A549 (cell line): ENCODE results near the gene MAGEE1.

Experiments used
- CTCF ChIP-seq: fragments of >200 bp; sonication (Bioruptor Twin); formaldehyde crosslinking; IDR thresholded peaks from 3 replicates; pipeline ENCODE4 v1.5.1; 2016
- HDAC2 ChIP-seq: fragments of 200-600 bp; sonication (generic); IDR thresholded peaks from 2 replicates; pipeline ENCODE4 v1.6.1; 2016
- JUNB ChIP-seq: fragments of >200 bp; sonication (Bioruptor Twin); formaldehyde crosslinking; IDR thresholded peaks from 2 replicates; pipeline ENCODE4 v1.6.1; 2016
- MYC ChIP-seq: IDR thresholded peaks from 2 replicates; pipeline ENCODE4 v1.6.1; 2012; ENCODE audit warnings: mild to moderate bottlenecking, inconsistent platforms, low read length, improper control_type of control experiment, borderline replicate concordance
- NFE2L2 ChIP-seq: fragments of 150-350 bp; conservative IDR thresholded peaks from 2 replicates; pipeline ENCODE4 v1.6.1; 2014; ENCODE audit warnings: low read length
- POLR2A ChIP-seq: IDR thresholded peaks from 2 replicates; pipeline ENCODE4 v1.6.1; 2012; ENCODE audit warnings: mild to moderate bottlenecking, low read length
- REST ChIP-seq: fragments of 200-600 bp; sonication (generic); IDR thresholded peaks from 2 replicates; pipeline ENCODE4 v1.6.1; 2016; ENCODE audit warnings: antibody characterized with exemption, mild to moderate bottlenecking, moderate library complexity
- TP53 ChIP-seq: fragments of 250-450 bp; sonication (Bioruptor Pico); IDR thresholded peaks from 2 replicates; pipeline ENCODE4 v1.5.0; 2021; ENCODE audit warnings: mild to moderate bottlenecking, moderate library complexity

- TF ChIP-seq POLR2A (no peak), MYC (no peak), NFE2L2 (no peak), CTCF (no peak), JUNB (no peak), REST (no peak), HDAC2 (no peak), TP53 (no peak)
These were observed 28.5 kb upstream of the MAGEE1 start for GRCh38 chrX:76398970-76399369.
